ENCODE measurements around the gene GOSR2. TPM values are rescaled to one million over a fixed set of nuclear protein-coding genes. Genes with fewer than 3 reads are reported as not detected.
A peak's percentile ranks its signal among the peaks of the same experiment; 100 is the strongest.

The GOSR2 gene
- total and polyA plus RNA-seq, 2 donors (not counting 3 experiments of a cell fraction or from before 2014, with no cell fraction given): 48.6 to 54.7 TPM

DNA sequence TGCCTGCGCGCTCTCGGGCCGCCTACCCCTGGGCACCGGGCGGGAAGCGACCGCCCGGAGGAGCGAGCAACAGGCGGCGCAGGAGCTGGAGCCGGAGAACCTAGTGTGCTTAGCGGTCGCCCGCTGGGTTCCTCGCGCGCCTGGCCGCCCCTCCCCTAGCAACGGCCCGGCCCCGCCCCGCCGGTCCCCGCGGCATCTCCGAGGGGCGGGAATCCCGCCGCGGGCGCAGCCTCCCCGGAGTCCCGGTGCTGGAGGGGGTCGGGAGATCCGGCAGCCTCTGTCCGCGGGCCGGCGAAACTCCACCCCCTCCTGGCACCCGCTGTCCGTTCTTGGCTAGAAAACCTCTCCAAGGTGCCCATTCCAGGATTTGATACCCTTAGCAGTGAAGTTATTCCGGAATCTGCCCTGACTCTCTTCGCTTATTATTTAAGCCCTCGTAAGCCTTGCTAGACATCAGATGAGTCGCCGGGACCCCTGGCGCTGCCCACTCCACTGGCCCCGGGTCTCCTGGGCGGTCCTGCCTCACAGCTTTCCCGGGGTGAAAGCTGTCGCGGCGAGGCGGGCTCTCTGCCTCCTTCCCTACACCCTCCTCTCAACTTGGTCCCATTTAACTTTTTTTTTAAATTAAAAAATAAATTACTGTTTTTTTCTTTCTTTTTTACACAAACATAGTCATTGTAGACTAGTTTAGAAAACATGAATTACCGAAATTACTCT is 56.3 kb downstream of the GOSR2 start, which contains the start of gene RPRML:
Gene RPRML, minus strand, starts transcription at position 107 of the 717 bp plus-strand sequence. CDS start 246 bp downstream, outside the sequence.
- Histone ChIP-seq H3K9me1 (replicated peaks; ENCODE audit: control insufficient read depth, extremely low read depth, insufficient read depth, low read length) (no peaks in the 10 kb centered on the region), H3K27me3 (ENCODE audit: control insufficient read depth in 2 of 2, insufficient read depth in 2 of 2, low read length in 2 of 2) (peaks cover 34 to 44% of the 10 kb centered on the region in 2 experiments), H2AFZ (ENCODE audit: low read depth, low read length) (peak within 1 kb of the TSS; percentile 83), H3K27ac (ENCODE audit: insufficient read depth, low read depth, low read length) (no peak within 1 kb of the TSS), H3K79me2 (ENCODE audit: control insufficient read depth, insufficient read depth, low read length) (no peaks in the 10 kb centered on the region), H3K36me3 (ENCODE audit: control insufficient read depth in 2 of 2, extremely low read depth in 1 of 2, insufficient read depth in 2 of 2, low read length in 2 of 2) (no peaks in the 10 kb centered on the region), H4K20me1 (replicated peaks; ENCODE audit: control insufficient read depth, extremely low read depth, insufficient read depth, low read length) (no peaks in the 10 kb centered on the region), H3K9me3 (replicated peaks; ENCODE audit: control insufficient read depth, insufficient read depth, low read length) (no peaks in the 10 kb centered on the region), H3K9ac (replicated peaks; ENCODE audit: extremely low read depth, insufficient read depth, low read length) (no peak within 1 kb of the TSS), H3K4me2 (ENCODE audit: insufficient read depth, low read length) (peak within 1 kb of the TSS; percentile 79), H3K4me3 (replicated peaks in 1 of 3; ENCODE audit: insufficient read depth in 1 of 3, low read depth in 1 of 3, low read length in 3 of 3) (peak within 1 kb of the TSS; percentile 24 to 46 (median 42)), H3K4me1 (ENCODE audit: control insufficient read depth, extremely low read depth, insufficient read depth, low read length) (peaks cover 9% of the 10 kb centered on the region)
- BruUV-seq (replicated peaks): no TSS peak
- TF ChIP-seq JUN (IDR thresholded peaks at IDR 0.05; ENCODE audit: borderline replicate concordance, insufficient read depth, insufficient read length, low read depth): no peak
- TF ChIP-seq, protein P1, sequence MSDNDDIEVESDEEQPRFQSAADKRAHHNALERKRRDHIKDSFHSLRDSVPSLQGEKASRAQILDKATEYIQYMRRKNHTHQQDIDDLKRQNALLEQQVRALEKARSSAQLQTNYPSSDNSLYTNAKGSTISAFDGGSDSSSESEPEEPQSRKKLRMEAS (IDR thresholded peaks at IDR 0.05; ENCODE audit: insufficient read depth, insufficient read length): no peak
- no peak for TF ChIP-seq POLR2A (IDR thresholded peaks at IDR 0.05; ENCODE audit: low read depth, low read length)
- no peak for TF ChIP-seq MYC (IDR thresholded peaks at IDR 0.05; ENCODE audit: low read depth, low read length)
- TF ChIP-seq POLR2AphosphoS5 (IDR thresholded peaks at IDR 0.05; ENCODE audit: insufficient read depth, low read depth, low read length): no peak
- TF ChIP-seq FOS (IDR thresholded peaks at IDR 0.05; ENCODE audit: borderline replicate concordance, insufficient read depth, low read length): no peak
- no peak for TF ChIP-seq GATA2 (IDR thresholded peaks at IDR 0.05; ENCODE audit: insufficient read depth, insufficient read length, low read depth, low read length)
- TF ChIP-seq EZH2 (IDR thresholded peaks at IDR 0.05; ENCODE audit: borderline replicate concordance, low read depth, low read length, severe bottlenecking): no peak
- dilution Hi-C loops (cut with MboI; ENCODE audit: extremely low pct_ligation_motif_present, low sequenced_read_pairs): no loop called here
- POLR2A ChIA-PET: interaction anchor here (0.6 kb wide), 1 partner anchor 174 kb away, joined by 3 read pairs; no protein-coding TSS in a partner anchor
- peak; percentile 44 for DNase-seq (ENCODE audit: low read depth, low spot score)
- intact Hi-C loops (cut with micrococcal nuclease): no loop called here
- CTCF ChIA-PET: interaction anchor here (1.1 kb wide), 1 partner anchor 37 kb away, joined by 3 read pairs; no protein-coding TSS in a partner anchor
- FAIRE-seq: peak; percentile 46
